Ishikawa (cell line): Measurements from ENCODE around the gene SNAI3.

Experiments
- CEBPB ChIP-seq: IDR thresholded peaks from 2 replicates; pipeline ENCODE4 v1.6.1; 2012
- EGR1 ChIP-seq: IDR thresholded peaks from 2 replicates; pipeline ENCODE4 v1.6.1; 2012
- EP300 ChIP-seq: IDR thresholded peaks from 2 replicates; pipeline ENCODE4 v1.6.1; 2012; ENCODE audit warnings: borderline replicate concordance
- FOXM1 ChIP-seq: IDR thresholded peaks from 2 replicates; pipeline ENCODE4 v1.6.1; 2012; ENCODE audit warnings: low read depth, borderline replicate concordance
- RAD21 ChIP-seq: IDR thresholded peaks from 2 replicates; pipeline ENCODE4 v1.6.1; 2012; ENCODE audit warnings: low read depth
- TAF1 ChIP-seq: IDR thresholded peaks from 2 replicates; pipeline ENCODE4 v1.6.1; 2012; ENCODE audit warnings: low read depth, mild to moderate bottlenecking
- USF1 ChIP-seq: IDR thresholded peaks from 2 replicates; pipeline ENCODE4 v1.6.1; 2012
- YY1 ChIP-seq: IDR thresholded peaks from 2 replicates; pipeline ENCODE4 v1.6.1; 2012; ENCODE audit warnings: low read depth
- TF ChIP-seq, protein P1 (sequence below): IDR thresholded peaks from 2 replicates; pipeline ENCODE4 v1.6.1; 2012
- TF ChIP-seq, protein P2 (sequence below): IDR thresholded peaks from 2 replicates; pipeline ENCODE4 v1.6.1; 2012; ENCODE audit warnings: low read depth, mild to moderate bottlenecking

DNA sequence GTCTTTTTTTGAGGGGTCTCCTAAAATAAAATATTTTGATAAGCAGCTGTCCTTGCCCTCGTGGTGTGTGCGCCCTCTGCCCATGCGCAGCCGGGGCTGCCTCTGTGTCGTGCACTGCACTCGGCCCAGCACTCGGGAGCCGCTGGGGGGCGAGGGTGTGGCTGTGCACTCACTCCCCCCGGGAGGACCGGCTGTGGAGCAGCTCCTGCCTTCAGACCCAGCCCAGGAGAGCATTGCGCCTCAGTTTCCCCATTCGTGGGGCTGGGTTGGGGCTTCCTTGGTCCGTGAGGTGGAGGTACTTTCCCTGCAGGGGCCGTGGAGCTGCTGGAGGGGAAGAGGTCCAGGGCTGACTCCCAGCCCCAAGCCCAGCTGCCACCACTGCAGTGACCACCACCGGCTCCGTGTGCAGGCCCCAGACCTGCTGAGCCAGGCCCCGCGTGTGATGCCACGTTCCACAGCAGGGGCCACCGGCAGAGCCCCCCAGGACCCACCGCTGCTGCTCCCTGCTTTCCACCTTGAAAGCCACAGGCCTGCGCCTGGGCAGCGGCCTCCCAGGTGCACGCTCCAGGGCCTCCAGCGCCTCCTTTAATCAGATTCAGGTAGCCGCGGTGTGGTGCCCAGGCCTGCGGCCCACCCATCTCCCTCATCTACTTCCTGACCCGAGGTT, 54.3 kb downstream of the SNAI3 start:
- no peak for TF ChIP-seq YY1
- TF ChIP-seq FOXM1: no peak
- TF ChIP-seq, protein P1, sequence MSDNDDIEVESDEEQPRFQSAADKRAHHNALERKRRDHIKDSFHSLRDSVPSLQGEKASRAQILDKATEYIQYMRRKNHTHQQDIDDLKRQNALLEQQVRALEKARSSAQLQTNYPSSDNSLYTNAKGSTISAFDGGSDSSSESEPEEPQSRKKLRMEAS: no peak
- no peak for TF ChIP-seq EGR1
- TF ChIP-seq, protein P2, sequence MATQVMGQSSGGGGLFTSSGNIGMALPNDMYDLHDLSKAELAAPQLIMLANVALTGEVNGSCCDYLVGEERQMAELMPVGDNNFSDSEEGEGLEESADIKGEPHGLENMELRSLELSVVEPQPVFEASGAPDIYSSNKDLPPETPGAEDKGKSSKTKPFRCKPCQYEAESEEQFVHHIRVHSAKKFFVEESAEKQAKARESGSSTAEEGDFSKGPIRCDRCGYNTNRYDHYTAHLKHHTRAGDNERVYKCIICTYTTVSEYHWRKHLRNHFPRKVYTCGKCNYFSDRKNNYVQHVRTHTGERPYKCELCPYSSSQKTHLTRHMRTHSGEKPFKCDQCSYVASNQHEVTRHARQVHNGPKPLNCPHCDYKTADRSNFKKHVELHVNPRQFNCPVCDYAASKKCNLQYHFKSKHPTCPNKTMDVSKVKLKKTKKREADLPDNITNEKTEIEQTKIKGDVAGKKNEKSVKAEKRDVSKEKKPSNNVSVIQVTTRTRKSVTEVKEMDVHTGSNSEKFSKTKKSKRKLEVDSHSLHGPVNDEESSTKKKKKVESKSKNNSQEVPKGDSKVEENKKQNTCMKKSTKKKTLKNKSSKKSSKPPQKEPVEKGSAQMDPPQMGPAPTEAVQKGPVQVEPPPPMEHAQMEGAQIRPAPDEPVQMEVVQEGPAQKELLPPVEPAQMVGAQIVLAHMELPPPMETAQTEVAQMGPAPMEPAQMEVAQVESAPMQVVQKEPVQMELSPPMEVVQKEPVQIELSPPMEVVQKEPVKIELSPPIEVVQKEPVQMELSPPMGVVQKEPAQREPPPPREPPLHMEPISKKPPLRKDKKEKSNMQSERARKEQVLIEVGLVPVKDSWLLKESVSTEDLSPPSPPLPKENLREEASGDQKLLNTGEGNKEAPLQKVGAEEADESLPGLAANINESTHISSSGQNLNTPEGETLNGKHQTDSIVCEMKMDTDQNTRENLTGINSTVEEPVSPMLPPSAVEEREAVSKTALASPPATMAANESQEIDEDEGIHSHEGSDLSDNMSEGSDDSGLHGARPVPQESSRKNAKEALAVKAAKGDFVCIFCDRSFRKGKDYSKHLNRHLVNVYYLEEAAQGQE: no peak
- TF ChIP-seq TAF1: no peak
- no peak for TF ChIP-seq RAD21
- TF ChIP-seq USF1: no peak
- TF ChIP-seq EP300: no peak
- no peak for TF ChIP-seq CEBPB
